CD4-positive, alpha-beta T cell treated with Interleukin-2 at 100 ng/mL for 4 hours (primary cell): Measurements from ENCODE around the gene FOXB2.
"Not testable (repeated sequence)": the region's sequence is repeated elsewhere in the genome, so short reads cannot be mapped to it uniquely, and the experiment has no call there.

ENCODE experiments used
- DNase-seq: peaks from one replicate; pipeline ENCODE4 v3.0.0-alpha.2; 2020; ENCODE audit warnings: low spot score

The FOXB2 gene

DNA sequence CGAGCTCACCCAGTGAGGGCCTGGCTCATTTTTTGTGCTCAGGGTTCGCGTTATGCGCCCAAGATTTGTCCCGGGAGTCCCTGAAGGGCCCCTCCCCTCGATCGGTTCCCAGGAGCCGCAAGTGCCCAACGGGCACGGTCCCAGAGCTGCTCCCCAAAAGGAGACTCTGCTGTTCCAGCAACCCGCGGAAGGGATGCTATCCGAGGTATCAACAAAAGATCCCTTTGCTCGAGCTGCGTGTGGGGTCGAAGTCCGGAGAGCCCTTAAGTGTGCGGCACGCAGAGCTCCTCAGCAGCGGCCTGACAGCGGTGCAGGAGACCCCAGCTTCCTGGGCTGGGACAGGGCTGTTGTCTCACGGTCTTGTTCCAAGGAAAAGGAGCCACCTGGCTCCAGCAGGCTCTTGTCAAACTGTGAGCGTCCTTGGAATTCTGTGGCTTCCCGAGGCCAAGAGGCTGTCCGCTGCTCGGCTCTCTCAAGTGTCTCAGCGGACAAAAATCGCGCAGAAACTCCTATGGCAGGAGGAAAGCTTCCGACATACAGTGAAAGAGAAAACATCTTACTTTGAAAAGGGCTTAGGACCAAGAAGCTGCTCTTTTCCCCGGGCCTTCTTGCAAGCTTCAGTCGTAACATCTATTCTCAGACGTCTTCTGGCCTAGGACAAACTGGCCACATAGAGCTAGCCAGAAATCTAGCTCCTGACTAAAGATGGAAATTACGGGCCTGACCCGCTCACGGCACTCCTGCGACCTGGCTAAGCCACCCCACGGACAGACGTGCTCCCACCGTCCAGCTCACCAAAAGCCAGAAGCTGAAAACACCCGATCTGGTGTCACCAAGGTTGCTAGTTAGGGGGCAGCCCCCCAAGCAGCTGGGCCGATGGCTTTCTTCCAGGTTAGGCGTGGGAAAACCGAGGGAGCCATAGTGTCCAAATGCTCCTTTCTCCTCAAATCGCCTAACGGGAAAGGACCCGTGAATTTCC, 2.6 kb upstream of the FOXB2 start:
- DNase-seq, result no peak

DNA sequence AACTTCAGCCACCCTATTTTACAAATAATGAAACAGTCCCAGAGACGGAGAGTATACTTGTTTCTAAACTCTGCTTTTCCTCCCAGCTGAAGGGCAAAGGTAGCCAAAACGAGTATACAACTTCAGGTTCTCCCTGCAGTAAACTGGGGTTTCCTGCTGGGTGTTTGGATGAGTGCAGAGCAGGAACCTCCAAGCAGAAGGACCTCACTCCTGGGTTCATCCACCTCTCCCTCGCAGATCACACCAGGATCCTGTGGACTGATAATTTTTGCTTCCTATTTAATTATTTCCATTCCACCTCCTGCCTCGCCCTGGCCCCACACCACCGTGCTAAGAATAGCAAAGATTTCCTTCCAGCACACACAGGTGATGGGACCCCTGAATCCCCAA, 2.0 kb upstream of the FOXB2 start:
- no peak for DNase-seq

DNA sequence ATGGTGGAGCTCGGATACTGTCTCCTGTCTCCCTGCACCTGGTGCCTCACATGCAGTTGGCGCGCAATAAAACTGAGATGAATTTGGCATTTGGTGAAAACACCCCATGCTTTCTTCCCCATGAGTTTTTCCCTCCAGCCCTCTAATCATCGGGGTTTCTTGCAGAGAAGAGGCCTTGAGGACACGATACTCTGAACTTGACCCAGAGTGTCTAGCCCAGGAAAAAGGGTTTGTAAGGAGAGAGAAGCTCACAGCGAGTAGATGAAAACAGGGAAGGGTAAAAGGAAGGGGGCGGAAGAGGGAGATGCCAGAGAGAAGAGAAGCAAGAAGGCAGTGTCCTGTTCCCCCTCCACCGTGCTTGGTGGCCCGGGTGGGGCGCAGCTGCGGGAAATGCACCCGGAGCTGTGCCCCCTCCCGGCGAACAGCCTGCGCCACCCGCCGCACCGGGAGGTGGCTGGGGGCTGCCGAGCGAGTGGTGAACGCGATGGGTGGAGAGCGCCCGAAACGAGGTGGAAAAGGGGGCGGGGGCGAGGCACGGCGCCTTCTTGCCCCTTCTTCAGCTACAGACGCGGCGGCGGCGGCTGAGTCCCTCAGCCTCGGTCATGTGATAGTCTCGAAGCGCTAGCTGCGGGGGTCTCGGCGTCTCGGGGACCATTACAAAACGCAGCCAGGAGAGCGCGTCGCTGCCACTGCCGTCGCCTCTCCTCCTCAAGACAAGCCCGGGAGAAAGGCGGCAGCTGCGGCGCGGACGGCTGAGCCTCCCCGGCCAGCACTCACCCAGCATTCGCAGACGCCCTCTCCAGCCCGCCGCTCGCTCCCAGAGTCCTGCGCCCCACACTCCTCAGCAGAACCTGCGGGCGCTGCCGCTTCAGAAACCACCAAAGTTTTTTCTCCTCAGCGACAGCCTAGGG, 1.1 kb upstream of the FOXB2 start:
- no peak for DNase-seq

DNA sequence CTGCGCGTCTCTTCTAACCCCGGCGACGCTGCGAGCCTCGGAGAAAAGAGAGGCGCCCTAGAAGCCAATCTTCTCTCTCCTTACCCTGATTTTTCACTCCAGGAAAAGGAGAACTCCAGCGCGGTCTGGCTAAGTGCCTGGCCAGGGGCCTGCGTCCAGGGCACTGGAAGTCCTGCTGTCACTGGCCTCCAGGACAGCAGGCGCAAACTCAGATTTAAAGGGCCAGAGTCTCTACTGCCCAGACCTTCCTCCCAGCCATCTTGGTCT, 553 bp upstream of the FOXB2 start:
- no peak for DNase-seq

DNA sequence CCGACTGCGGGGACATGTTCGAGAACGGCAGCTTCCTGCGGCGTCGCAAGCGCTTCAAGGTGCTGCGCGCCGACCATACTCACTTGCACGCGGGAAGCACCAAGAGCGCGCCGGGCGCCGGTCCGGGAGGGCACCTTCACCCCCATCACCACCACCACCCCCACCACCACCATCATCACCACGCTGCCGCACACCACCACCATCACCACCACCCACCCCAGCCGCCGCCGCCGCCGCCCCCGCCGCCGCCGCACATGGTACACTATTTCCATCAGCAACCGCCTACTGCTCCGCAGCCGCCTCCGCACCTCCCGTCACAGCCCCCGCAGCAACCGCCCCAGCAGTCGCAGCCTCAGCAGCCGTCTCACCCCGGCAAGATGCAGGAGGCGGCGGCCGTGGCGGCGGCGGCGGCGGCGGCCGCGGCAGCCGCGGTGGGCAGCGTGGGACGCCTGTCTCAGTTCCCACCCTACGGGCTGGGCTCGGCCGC, 514 bp downstream of the FOXB2 start:
- no peak for DNase-seq

DNA sequence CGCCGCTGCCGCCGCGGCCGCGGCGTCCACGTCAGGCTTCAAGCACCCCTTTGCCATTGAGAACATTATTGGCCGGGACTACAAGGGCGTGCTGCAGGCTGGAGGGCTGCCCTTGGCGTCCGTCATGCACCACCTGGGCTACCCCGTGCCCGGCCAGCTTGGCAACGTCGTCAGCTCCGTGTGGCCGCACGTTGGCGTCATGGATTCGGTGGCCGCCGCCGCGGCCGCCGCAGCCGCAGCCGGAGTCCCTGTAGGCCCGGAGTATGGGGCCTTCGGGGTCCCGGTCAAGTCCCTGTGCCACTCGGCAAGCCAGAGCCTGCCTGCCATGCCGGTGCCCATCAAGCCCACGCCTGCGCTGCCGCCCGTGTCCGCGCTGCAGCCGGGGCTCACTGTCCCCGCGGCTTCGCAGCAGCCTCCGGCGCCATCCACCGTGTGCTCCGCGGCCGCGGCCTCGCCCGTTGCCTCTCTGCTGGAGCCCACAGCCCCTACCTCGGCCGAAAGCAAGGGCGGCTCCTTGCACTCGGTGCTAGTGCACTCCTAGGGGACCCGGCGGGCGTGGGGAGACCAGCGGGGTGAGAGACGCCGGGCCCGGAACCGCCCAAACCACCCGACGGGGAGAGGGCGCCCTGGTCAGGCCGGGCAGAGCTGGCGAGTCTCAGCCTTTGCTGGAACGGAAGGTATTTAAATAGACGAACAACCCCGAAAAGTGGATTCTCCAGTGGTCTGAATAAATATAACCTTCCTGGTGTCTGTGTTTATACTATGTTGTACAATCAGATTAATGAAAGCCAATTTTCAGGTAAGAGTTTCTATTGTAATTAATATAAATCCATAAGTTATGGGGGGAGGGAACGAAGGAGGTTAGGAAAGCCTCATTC, 1.2 kb downstream of the FOXB2 start:
- DNase-seq, result no peak

DNA sequence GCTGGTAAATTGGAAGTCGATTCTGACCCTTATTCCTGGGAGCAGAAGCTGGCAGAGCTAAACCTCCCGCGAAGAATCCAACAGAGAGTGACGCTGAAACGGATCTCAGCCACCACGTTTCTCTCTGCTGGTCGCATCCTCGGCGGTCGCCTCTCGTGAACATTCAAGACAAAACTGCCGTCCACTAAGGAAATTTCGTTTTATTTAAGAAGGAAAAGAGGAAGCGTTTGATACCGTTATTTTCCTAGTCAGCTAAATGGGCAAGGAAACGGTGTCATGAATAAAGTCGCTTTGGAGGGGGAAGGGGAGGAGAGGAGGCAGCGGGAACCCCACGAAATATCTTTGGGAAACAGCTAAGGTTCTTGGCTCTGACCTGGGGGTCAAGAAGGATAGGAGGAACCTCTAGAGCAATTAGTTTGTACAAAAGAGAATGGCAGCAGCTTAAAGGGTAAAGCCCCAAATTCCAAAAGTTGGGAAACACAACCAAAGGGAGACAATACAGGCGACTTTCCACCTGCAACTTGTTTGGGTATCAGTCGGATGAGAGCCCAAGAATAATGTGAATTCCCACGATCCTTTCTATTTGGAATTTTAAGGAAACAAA, 1.9 kb downstream of the FOXB2 start:
- DNase-seq, result no peak

DNA sequence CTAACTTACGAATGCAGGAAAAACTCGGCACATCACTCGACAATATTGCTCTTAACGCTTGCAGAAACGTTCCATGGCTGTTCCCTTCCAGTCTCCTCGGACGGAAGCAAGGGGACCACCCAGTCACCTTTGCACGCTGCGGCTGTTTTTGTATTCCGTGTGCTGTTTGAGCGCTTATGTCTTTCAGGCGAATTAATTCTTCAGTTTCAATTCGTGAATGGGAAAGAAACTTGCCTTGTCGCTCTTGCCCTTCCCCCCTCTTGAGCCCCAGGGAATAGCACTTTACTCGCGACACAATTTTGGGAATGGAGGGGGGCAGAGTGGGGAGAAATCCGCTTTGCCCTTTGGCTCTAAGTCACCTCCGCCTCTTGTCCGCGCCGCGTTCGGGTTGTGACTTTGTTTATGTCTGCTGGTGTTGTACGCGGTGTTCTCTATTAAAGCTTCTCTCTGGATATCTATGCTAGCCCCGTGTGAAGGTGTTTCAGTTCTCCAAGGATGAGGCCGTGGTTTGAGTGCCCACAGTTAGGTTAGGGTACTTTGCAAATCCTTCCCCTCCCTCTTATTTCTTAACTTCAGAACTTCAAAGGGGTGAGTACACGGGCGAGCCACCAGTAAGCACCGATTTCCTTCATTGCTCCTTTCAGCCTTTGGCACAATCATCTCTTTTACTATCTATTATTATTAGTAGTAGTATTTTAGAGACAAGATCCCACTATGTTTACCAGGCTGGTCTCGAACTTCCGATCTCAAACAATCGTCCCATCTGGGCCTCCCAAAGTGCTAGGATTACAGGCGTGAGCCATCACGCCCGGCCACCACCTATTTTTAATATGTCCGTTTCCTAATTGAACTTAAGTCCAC, 2.7 kb downstream of the FOXB2 start:
- DNase-seq, result no peak

DNA sequence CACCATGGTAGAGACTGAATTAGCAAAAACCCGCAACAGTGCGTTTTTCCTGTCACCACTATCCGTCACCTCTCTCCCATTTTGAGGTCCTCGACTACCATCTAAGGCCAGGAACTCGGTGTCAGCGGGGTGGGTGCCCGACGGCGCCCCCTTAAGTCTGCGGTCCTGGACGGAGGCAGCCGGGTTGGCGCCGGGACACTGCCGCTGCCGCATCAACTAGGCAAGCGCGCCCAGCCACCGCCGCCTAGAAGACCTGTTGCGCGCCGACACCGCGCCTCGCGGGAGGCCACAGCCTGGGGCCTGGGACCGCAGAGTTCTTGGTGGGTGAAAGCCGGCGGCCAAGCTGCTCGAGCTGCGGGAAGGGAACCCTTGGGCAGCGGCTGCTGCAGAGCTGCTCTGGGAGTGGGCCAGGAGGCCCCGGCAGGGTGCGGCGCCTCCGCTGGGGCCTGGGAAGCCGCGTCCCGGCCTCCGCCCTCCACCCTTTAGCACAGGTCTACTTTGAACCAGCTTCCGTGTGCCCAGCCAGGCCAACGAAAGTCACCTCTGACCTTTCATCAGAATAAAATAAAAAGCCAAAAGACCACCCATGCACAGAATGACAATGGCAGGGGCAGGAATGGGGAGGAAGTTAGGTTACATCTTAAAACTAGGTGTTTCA, 3.5 kb downstream of the FOXB2 start:
- no peak for DNase-seq

DNA sequence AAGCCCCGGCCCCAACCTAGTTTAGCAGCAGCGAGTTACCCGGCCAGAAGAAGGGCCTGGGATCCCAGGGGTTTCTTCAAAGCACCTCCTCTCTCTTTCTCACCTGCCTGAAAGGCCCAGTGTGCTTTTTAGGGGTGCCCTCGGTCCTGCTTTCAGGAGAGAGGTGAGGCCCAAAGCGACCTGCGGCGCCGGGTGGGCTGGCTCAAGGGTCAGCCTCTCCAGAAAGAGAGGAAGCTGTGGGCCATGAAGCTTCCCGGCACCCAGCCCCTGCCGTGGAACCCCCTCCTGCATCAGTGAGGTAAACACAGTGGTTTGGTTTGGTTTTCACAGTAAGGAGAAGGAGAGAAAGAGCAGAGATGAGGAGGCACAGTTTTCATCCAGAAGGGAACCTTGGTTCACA, 4.3 kb downstream of the FOXB2 start:
- DNase-seq, result no peak

DNA sequence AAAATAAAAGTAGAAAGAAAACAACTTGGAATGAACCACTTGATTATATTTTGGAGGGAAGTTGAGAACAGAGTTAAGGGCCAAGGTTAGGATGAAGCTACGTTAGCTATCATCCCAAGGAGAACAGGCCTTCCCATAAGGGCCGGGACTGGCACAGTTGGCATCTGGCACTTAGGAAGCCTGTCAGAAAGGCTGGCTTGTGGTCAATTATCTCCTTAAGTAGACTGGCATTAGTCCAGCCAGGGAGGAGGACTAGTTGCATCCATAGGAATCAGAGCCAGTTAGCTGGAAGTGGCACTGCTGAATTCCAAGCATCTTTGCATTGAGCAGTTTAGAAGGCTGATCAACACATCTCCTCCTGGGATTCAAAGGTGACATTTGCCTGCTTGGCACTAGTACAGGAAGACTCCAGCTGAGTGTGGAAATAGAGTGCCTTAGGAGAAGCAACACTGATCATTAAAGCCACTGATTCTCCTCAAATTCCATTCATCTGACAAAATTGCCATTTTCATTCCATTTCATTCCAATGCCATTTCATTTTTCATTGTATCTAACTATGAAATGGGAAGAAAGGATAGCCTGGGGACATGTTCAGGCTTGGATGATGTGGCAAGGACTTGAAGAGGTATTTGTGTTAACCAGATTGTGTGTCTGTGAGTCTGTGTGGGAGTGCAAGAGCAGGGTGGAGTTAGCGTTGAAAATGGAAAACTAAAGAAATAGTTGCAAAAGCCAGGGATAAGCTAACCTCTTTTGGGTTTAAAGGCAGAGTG, 5.5 kb downstream of the FOXB2 start:
- no peak for DNase-seq

DNA sequence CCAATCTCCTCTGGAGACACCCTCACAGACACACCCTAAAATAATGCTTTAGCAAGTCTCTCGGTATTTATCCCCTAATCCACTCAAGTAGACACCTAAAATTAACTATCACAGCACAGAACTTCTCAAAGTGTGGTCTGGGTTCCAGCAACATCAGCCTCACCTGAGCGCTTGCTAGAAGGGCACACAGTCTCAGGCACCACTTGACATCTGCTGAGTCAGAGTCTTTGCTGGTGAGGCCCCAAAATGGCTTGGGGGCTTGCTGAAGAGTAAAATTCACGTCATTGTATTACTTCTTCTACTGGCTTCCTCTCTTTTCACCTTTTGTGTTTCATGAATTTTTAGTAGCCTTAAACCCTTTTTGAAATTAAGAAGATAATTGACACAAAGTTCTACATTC, 9.0 kb downstream of the FOXB2 start:
- DNase-seq, result no peak

DNA sequence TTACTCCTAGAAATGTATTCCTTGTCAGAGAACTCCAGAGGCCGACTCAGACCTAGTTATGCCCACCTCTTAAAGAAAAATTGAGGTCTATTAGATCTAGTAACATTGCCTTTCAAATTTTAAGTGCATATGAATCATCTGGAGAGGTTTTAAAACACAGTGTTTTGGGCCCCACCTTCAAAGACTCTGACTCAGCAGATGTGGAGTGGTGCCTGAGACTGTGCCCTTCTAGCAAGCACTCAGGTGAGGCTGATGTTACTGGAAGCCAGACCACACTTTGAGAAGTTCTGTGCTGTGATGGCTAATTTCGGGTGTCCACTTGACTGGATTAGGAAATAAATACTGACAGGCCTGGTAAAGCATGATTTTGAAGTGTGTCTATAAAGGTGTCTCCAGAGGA, 10.6 kb downstream of the FOXB2 start:
- no peak for DNase-seq

DNA sequence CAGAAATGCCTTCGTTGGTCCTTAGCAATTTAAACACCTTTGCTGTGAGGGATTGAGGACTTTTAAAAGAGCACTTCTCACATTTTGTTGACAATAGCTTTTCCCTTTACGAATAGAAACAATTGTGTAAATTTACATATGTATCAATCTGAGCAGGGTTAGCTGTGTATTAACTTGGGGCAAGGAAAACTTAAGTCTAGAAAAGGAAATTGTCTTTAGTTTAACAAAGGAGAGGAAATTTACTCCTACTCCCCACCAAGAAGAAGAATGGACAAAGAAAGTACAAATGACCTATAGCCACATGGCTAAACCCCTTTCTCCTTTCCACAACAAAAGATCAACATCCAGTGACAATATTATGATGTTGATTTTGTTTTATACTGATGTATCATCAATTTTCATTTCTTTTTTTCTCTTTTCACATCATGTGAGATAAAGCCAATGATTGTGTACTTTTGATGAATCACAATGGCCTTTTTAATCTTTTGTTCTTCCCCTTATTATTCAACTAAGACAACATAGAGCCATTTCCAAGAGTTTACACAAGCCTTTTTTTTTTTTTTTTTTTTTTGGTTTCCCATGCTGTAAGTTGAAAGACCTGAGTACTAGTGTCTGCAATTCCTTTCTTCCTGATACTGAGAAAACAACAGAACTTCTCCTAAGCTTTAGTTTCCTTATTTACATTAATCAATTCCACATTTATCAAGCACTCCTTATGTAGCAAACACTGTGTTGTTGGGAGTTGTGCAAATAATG, 19.0 kb downstream of the FOXB2 start:
- no peak for DNase-seq

DNA sequence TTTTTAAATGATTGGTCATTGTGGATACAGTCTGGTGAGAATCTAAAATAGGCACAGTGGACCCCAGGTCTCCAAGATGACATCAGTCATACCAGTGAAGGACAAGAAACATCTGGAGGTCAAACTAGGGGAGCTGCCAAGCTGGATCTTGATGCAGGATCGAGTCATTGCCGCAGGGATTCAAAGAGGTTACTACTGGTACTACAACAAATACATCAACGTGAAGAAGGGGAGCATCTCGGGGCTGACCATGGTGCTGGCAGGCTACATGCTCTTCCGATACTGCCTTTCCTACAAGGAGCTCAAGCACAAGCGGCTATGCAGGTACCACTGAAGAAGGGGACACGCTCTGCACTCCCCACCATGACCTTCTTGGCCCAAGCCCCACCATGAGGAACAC, 20.9 kb downstream of the FOXB2 start:
- DNase-seq, result no peak

DNA sequence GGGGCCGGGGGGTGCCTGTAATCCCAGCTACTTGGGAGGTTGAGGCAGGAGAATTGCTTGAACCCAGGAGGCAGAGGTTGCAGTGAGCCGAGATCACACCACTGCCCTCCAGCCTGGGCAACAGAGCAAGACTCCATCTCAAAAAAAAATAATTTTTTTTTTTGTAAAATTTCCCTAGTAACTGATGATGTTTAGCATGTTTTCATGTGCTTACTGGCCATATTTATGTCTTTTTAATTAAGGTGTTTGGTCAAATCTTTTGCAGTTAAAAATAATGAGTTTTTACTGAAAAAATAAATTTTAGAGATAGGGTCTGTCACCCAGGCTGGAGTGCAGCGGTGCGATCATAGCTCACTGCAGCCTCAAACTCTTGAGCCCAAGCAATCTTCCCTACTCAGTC, 24.3 kb downstream of the FOXB2 start:
- DNase-seq, result not testable (repeated sequence)

DNA sequence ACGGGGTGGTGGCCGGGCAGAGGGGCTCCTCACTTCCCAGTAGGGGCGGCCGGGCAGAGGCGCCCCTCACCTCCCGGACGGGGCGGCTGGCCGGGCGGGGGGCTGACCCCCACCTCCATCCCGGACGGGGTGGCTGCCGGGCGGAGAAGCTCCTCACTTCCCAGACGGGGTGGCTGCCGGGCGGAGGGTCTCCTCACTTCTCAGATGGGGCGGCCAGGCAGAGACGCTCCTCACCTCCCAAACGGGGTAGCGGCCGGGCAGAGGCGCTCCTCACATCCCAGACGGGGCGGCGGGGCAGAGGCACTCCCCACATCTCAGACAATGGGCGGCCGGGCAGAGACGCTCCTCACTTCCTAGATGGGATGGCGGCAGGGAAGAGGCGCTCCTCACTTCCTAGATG, 41.2 kb downstream of the FOXB2 start:
- DNase-seq, result not testable (repeated sequence)

DNA sequence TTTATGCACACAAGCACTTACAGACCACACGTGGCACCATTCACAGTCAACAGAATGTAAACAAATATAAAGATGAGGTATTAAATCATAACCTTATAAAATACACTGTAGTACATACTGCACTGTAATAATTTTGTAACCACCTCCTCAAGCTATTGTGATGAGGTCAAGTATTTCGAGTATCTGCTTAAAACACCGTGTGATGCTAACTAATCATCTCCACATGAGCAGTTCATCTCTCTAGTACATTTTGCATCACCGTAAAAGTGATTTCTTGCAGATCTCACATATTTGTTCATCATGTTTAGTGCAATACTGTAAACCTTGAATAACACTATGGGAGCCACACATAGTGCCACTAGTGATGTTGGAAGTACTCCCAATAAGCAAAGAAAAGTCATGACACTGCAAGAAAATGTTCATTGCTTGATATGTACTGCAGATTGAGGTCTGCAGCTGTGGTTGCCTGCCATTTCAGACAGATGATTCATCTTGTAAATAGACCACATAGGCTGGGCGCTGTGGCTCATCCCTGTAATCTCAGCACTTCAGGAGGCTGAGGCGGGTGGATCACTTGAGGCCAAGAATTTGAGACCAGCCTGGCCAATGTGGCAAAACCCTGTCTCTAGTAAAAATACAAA, 44.3 kb downstream of the FOXB2 start:
- no peak for DNase-seq
